K562 (cell line): ENCODE results near the gene TP53BP1.

Source experiments
- CTCF ChIP-seq, 3 experiments: IDR thresholded peaks in 2 of 3; conservative IDR thresholded peaks in 1 of 3; 2 replicates each; pipeline ENCODE4 v1.5.1; 2011 to 2012; ENCODE audit warnings: low read length in 3 of 3, mild to moderate bottlenecking in 3 of 3, control low read depth in 2 of 3, improper control_type of control experiment in 1 of 3, inconsistent platforms in 1 of 3, low read depth in 1 of 3, mixed read lengths in 1 of 3, moderate library complexity in 1 of 3; ENCODE audit not compliant: insufficient read depth in 2 of 3
- E2F3 ChIP-seq: fragments of 250-450 bp; sonication (Bioruptor Pico); IDR thresholded peaks from 2 replicates; pipeline ENCODE4 v1.4.0; 2020; ENCODE audit warnings: mild to moderate bottlenecking
- EP300 ChIP-seq: IDR thresholded peaks from 2 replicates; pipeline ENCODE4 v1.6.1; 2012; ENCODE audit warnings: low read length, improper control_type of control experiment
- EP400 ChIP-seq: fragments of 450-650 bp; IDR thresholded peaks from 2 replicates; pipeline ENCODE4 v1.6.1; 2017; ENCODE audit warnings: antibody characterized with exemption, mild to moderate bottlenecking, moderate library complexity
- GMEB1 ChIP-seq: fragments of 250-450 bp; sonication (Bioruptor Pico); IDR thresholded peaks from 2 replicates; pipeline ENCODE4 v1.4.0; 2020; ENCODE audit warnings: mild to moderate bottlenecking
- LCOR ChIP-seq: sonication (generic); formaldehyde crosslinking; IDR thresholded peaks from 2 replicates; pipeline ENCODE4 v1.8.0; 2022; ENCODE audit warnings: mild to moderate bottlenecking, missing genetic modification reagents
- NBN ChIP-seq: fragments of 450-650 bp; IDR thresholded peaks from 2 replicates; pipeline ENCODE4 v1.6.1; 2016; ENCODE audit warnings: low read depth, mild to moderate bottlenecking
- POLR2AphosphoS5 ChIP-seq: IDR thresholded peaks from 2 replicates; pipeline ENCODE4 v1.6.1; 2011; ENCODE audit warnings: mild to moderate bottlenecking, low read depth, low read length, moderate library complexity; ENCODE audit not compliant: control insufficient read depth, insufficient read depth
- REST ChIP-seq, 2 experiments: fragments of 450-650 bp; formaldehyde crosslinking in 1 of 2; IDR thresholded peaks; 2 replicates each; pipeline versions ENCODE4 v1.4.0 to v1.6.1; 2014 to 2020; ENCODE audit warnings: mild to moderate bottlenecking in 2 of 2, borderline replicate concordance in 1 of 2, low read depth in 1 of 2
- TCF7 ChIP-seq: sonication (generic); IDR thresholded peaks from 2 replicates; pipeline ENCODE4 v1.6.1; 2016; ENCODE audit warnings: antibody characterized with exemption, borderline replicate concordance
- YY1 ChIP-seq, 3 experiments: IDR thresholded peaks; 2 replicates each; pipeline ENCODE4 v1.6.1; 2011; ENCODE audit warnings: low read length in 2 of 3, mild to moderate bottlenecking in 2 of 3, moderate library complexity in 2 of 3, borderline replicate concordance in 1 of 3, control low read depth in 1 of 3, low read depth in 1 of 3; ENCODE audit not compliant: insufficient read depth in 3 of 3, insufficient replicate concordance in 2 of 3, control insufficient read depth in 1 of 3, insufficient read length in 1 of 3; ENCODE audit errors: extremely low read depth in 1 of 3
- ZNF436 ChIP-seq: fragments of 250-450, 450-650 bp; sonication (Bioruptor Pico); formaldehyde crosslinking; IDR thresholded peaks from 2 replicates; pipeline ENCODE4 v1.7.0; 2020; ENCODE audit warnings: mild to moderate bottlenecking

- TF ChIP-seq POLR2AphosphoS5 (no peak), REST (IDR thresholded peaks at IDR 0.05; ENCODE audit: borderline replicate concordance) (no peak), REST (CRISPR knock-in tag; IDR thresholded peaks at IDR 0.05; ENCODE audit: low read depth) (no peak), EP400 (no peak), CTCF (IDR thresholded peaks at IDR 0.05 in 2 of 3, conservative IDR thresholded peaks at IDR 0.05 in 1 of 3; ENCODE audit: insufficient read depth in 2 of 3, low read depth in 1 of 3, low read length in 3 of 3) (no peak), LCOR (no peak), E2F3 (CRISPR knock-in tag) (no peak), YY1 (IDR thresholded peaks at IDR 0.05; ENCODE audit: borderline replicate concordance in 1 of 3, control insufficient read depth in 1 of 3, extremely low read depth in 1 of 3, insufficient read depth in 3 of 3, insufficient read length in 1 of 3, insufficient replicate concordance in 2 of 3, low read depth in 1 of 3, low read length in 2 of 3) (peak in 1 of 3 experiments; percentile 14), GMEB1 (no peak), NBN (no peak), ZNF436 (CRISPR knock-in tag) (no peak), TCF7 (no peak), EP300 (no peak; the same call in 1 of the 2 replicates)
These were observed 25.3 kb upstream of the TP53BP1 start for GRCh38 chr15:43518197-43518761.
